OCI-LY3 (cell line): ENCODE measurements around the gene HIF1AN.

Experiments
- H2AFZ ChIP-seq: fragments of 200-600, 300-600 bp; shearing (Covaris generic); 2 replicates; pipeline ENCODE4 v1.6.0; 2014; ENCODE audit warnings: antibody characterized with exemption, low read depth, low read length
- H3K27ac ChIP-seq: fragments of 200-600, 300-600 bp; sonication (generic); 2 replicates; pipeline ENCODE4 v1.5.1; 2014; ENCODE audit warnings: mild to moderate bottlenecking, low read length, moderate library complexity, mixed read lengths
- H3K27me3 ChIP-seq: fragments of 200-600, 300-600 bp; sonication (generic); 2 replicates; pipeline ENCODE4 v1.6.1; 2014; ENCODE audit warnings: low read depth, low read length, mixed read lengths
- H3K36me3 ChIP-seq: fragments of 200-600, 300-600 bp; sonication (generic); replicated peaks from 2 replicates; pipeline ENCODE3; 2014; ENCODE audit warnings: low read depth, low read length, mixed read lengths
- H3K4me1 ChIP-seq: fragments of 300-600, 200-600 bp; sonication (generic); 2 replicates; pipeline ENCODE4 v1.6.1; 2014; ENCODE audit warnings: low read length, mixed read lengths
- H3K4me2 ChIP-seq: fragments of 200-600, 300-600 bp; sonication (generic); 2 replicates; pipeline ENCODE4 v1.6.1; 2014; ENCODE audit warnings: low read length, mixed read lengths
- H3K4me3 ChIP-seq: fragments of 300-600, 200-600 bp; sonication (generic); 2 replicates; pipeline ENCODE4 v1.5.1; 2014; ENCODE audit warnings: antibody characterized with exemption, mild to moderate bottlenecking, low read length, moderate library complexity
- H3K79me2 ChIP-seq: fragments of 300-600, 200-600 bp; shearing (Covaris generic); 2 replicates; pipeline ENCODE4 v1.6.1; 2014; ENCODE audit warnings: mild to moderate bottlenecking, low read length, mixed read lengths
- H3K9ac ChIP-seq: fragments of 300-600, 200-600 bp; shearing (Covaris generic); 2 replicates; pipeline ENCODE4 v1.6.0; 2014; ENCODE audit warnings: mild to moderate bottlenecking, low read length, moderate library complexity
- H3K9me3 ChIP-seq: fragments of 200-600, 300-600 bp; shearing (Covaris generic); 2 replicates; pipeline ENCODE4 v1.6.1; 2014; ENCODE audit warnings: low read length, mixed read lengths; ENCODE audit not compliant: insufficient read depth
- H4K20me1 ChIP-seq: fragments of 200-600, 300-600 bp; sonication (generic); 2 replicates; pipeline ENCODE4 v1.6.1; 2016; ENCODE audit warnings: low read length, mixed read lengths; ENCODE audit not compliant: insufficient read depth
- EZH2phosphoT487 ChIP-seq: fragments of 200-600 bp; shearing (Covaris generic); IDR thresholded peaks from 2 replicates; pipeline ENCODE4 v1.6.1; 2018; ENCODE audit warnings: antibody characterized with exemption, mixed run types, low read depth
- TF ChIP-seq, protein P1 (sequence below): fragments of 200-600, 300-600 bp; sonication (generic); IDR thresholded peaks from 2 replicates; pipeline ENCODE4 v1.5.1; 2014; ENCODE audit warnings: antibody characterized with exemption, low read length, low read depth

Gene HIF1AN

DNA sequence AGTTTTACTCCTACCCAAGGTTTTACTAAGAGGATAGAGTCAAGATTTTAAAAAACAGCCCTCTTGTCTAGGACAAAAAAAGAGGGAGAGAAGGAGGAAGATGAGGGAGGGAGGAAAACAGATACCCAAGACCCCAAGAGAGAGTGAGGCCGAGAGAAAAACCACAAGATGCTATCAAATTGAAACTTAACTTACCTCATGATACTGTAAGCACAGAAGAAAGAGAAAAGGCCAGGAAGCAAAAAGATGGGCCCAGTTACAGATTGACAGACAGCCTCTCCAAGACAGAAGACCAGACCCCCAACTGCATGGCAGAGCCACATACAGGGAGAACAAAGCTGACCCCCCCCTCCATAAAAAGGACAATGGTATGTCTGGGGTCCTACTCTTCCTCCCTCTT is 27.5 kb upstream of the HIF1AN start:
- H3K4me2 ChIP-seq, result no peak overlapping the region
- H3K27me3 ChIP-seq, result no peaks in the 10 kb centered on the region
- no peak overlapping the region for H3K27ac ChIP-seq
- H3K4me3 ChIP-seq, result no peak overlapping the region
- H3K9ac ChIP-seq, result no peak overlapping the region
- H3K4me1 ChIP-seq, result no peaks in the 10 kb centered on the region
- no peaks in the 10 kb centered on the region for H3K36me3 ChIP-seq
- H2AFZ ChIP-seq, result no peak overlapping the region
- H4K20me1 ChIP-seq, result no peaks in the 10 kb centered on the region
- H3K79me2 ChIP-seq, result no peaks in the 10 kb centered on the region
- no peak for TF ChIP-seq EZH2phosphoT487
- H3K9me3 ChIP-seq, result no peaks in the 10 kb centered on the region

DNA sequence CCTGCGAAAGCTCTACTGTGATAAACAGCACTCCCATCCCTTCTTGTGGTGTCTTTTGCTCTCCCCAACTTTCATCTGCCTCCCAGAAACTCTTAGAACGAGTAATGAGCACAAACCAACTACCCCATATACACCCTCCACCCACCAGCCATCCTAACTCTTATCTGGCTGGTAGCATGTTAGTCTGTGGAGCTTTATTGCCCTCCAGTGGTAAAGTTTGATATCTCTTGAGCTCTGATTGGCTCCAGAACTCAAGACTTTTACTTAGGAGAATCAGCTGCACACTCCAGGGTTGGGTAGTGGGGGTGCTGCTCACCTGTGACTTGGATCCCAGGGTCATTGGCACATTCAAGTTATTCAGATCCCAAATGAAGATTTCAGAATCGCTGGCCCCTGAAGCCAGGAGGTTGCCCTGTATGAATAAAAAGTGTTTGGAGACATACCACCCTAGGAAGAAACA is 27.0 kb upstream of the HIF1AN start:
- no peak overlapping the region for H3K9ac ChIP-seq
- H3K27me3 ChIP-seq, result no peaks in the 10 kb centered on the region
- no peak overlapping the region for H2AFZ ChIP-seq
- no peaks in the 10 kb centered on the region for H4K20me1 ChIP-seq
- no peaks in the 10 kb centered on the region for H3K36me3 ChIP-seq
- no peak for TF ChIP-seq EZH2phosphoT487
- TF ChIP-seq, protein P1, sequence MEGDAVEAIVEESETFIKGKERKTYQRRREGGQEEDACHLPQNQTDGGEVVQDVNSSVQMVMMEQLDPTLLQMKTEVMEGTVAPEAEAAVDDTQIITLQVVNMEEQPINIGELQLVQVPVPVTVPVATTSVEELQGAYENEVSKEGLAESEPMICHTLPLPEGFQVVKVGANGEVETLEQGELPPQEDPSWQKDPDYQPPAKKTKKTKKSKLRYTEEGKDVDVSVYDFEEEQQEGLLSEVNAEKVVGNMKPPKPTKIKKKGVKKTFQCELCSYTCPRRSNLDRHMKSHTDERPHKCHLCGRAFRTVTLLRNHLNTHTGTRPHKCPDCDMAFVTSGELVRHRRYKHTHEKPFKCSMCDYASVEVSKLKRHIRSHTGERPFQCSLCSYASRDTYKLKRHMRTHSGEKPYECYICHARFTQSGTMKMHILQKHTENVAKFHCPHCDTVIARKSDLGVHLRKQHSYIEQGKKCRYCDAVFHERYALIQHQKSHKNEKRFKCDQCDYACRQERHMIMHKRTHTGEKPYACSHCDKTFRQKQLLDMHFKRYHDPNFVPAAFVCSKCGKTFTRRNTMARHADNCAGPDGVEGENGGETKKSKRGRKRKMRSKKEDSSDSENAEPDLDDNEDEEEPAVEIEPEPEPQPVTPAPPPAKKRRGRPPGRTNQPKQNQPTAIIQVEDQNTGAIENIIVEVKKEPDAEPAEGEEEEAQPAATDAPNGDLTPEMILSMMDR, result peak; percentile 57
- H3K4me1 ChIP-seq, result no peaks in the 10 kb centered on the region
- no peak overlapping the region for H3K4me3 ChIP-seq
- no peak overlapping the region for H3K4me2 ChIP-seq
- no peaks in the 10 kb centered on the region for H3K79me2 ChIP-seq
- no peak overlapping the region for H3K27ac ChIP-seq
- no peaks in the 10 kb centered on the region for H3K9me3 ChIP-seq

DNA sequence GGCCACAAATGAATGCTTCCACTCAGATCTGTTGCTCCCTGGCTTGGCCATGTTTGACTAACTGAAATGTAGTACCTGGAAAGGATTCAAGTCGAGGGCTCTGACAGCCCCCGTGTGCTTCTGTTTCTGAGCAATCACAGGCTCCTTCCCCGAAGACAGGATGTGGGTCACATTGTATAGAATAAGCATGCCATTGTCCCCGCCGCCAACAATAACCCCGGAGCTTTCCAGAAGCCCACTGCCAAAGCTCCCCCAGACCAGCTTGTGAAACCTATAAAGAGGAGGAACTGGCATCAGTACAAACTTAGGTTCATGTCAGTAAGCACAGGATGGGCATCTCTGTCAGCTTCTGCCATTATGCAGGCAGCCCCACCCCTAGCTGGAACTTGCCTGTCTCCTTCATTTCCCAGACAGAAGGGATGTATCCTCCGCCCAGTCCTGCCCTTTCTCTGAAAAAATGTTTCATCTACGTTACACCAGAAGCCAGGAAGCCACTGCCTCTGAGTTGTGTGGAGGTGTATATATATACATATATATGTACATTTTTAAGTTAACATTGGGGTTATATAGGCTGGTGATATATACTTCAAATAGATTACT is 26.4 kb upstream of the HIF1AN start:
- no peak overlapping the region for H2AFZ ChIP-seq
- no peaks in the 10 kb centered on the region for H3K36me3 ChIP-seq
- H4K20me1 ChIP-seq, result no peaks in the 10 kb centered on the region
- H3K4me3 ChIP-seq, result no peak overlapping the region
- TF ChIP-seq, protein P1, result no peak
- TF ChIP-seq EZH2phosphoT487, result no peak
- H3K27me3 ChIP-seq, result no peaks in the 10 kb centered on the region
- no peak overlapping the region for H3K9ac ChIP-seq
- H3K4me1 ChIP-seq, result no peaks in the 10 kb centered on the region
- H3K9me3 ChIP-seq, result no peaks in the 10 kb centered on the region
- no peaks in the 10 kb centered on the region for H3K79me2 ChIP-seq
- H3K4me2 ChIP-seq, result no peak overlapping the region
- H3K27ac ChIP-seq, result no peak overlapping the region

DNA sequence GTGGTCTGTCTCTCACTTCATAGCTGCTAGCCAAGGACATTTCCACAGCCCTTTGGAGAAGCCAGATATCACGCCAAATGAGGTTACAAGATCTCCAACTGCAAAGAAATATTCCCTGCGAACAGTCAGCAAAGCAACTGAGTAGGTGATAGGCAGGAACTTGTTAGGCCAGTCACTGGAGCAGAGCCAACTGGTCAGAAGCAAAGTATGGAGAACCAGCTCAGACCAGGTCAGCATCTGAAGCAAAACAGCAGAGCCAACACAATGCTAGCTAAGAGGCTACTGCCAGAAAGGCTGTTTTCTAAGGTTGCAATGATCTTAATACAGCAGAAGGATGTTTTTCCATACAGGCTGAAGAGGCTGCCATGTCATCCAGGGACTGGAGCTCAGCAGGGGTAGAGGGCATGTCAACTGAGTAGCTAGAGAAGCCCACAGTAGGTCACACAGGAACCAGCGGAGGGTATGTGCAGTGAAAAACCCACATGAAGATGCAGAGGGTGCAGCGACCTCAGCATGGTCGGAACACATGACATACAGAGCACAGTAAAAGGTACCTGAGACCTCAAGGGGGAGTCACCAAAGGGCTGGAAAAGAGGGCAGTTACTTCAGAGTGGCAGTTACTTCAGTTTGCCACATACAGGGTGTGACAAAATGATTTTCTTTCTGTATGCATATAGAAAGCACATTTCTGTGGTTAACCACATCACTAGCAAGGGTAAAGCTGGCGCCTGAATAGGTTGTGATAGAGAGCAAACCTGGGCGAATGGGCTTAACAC is 25.0 kb upstream of the HIF1AN start:
- Histone ChIP-seq H2AFZ (no peak overlapping the region), H3K79me2 (no peaks in the 10 kb centered on the region), H3K4me2 (no peak overlapping the region), H3K9ac (no peak overlapping the region), H3K36me3 (no peaks in the 10 kb centered on the region), H3K27ac (no peak overlapping the region), H4K20me1 (no peaks in the 10 kb centered on the region), H3K4me3 (no peak overlapping the region), H3K9me3 (no peaks in the 10 kb centered on the region), H3K27me3 (no peaks in the 10 kb centered on the region), H3K4me1 (no peaks in the 10 kb centered on the region)
- TF ChIP-seq, protein P1, result no peak
- TF ChIP-seq EZH2phosphoT487, result no peak
